NCI-H526 (cell line): Measurements from ENCODE around the gene ERICH2.

Source experiments
- DNase-seq, 2 experiments: peaks; one replicate each; lab custom pipeline; 2025; lab: John Stamatoyannopoulos, UW

Gene ERICH2

DNA sequence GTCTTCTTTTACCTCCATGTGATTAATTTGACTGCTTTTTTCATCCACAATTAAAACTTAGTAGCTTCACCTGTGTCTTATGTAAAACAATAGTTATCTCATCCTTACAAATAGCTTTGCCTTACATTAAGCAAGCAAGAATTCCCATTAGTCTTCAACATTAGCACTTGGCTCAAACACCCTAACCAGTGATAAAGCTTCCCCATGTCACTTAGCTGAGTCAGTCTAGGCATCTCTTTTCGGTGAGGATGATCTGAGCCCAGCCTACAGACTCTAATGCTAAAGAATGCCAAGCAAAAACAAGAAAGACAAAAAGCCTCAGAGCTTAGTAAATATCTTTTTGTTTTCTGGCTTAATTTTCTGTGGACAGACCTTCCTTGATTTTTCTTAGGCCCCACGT lies 72.6 kb downstream of the ERICH2 start:
- no peak for DNase-seq

DNA sequence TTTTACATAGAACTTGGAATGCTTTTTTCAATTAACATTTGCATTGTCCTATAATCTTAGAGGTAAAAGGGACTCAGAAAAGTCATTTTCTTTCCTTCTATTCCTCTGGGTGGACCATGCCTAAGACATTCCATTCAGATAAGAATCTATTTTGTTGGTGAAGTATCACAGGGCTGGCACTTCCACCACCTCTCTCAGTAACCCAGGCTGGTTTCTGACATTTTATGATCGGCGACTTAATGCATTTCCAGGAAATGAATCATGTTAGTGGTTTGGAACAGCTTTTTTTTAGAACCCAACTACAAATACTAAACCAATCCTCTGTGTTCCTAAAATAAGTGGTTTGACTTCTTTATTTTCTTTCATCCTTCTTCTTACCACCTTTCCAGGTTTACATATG lies 73.5 kb downstream of the ERICH2 start:
- no peak for DNase-seq

DNA sequence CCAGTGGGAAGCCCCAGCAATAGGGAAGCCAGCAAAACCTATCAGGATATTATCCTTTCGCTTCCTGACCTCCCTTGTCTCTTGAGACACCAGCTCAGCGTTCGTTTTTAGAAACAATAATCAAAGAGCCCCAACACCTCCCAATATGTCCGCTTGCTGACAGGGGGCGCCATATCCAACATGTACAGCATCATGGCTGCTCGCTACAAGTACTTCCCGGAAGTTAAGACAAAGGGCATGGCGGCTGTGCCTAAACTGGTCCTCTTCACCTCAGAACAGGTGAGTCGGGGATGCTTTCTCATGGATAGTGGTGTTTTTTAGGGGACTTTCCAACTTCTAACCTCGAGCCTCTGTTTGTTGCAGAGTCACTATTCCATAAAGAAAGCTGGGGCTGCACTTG lies 75.2 kb downstream of the ERICH2 start:
- DNase-seq: peak in 1 of 2 experiments; percentile 35

DNA sequence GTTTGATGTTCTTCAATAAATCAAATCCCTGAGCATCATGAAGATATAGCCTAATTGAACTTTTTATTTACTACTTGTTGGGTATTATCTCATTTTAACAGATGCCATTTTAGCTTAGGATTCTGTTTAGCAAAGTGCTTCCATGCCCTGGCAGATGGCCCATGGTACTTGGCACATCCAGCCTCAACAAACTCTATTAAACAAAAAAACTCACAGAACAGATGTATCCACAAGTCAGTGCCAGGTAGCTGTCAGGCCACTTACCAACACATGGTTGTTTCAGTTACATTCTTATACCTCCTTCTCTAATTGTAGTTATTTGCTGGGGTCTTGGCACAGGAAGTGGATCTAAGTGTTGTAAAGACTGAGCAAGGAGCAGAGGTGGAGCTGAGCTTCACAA lies 76.1 kb downstream of the ERICH2 start:
- DNase-seq: no peak

DNA sequence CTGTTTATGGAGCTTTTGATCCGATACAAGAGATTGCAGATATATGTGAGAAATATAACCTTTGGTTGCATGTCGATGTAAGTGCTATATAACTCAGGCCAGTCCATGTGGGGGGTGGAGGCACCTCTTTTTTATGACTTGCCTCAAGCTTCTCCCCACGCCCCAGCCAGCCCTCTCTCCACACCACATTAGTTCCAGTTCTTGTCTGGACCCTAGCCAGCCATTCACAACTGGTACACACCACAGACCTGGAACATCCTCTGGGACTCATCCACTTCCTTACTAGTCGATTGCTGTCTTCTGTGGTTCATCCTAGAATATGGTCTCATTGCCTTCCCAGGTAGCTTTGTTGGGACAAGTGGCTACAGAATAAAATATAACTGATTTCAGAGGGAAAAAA lies 77.5 kb downstream of the ERICH2 start:
- DNase-seq: no peak
